Left renal pelvis (tissue), 4 donors: Measurements from ENCODE around the gene CRADD. TPM values are rescaled to one million over a fixed set of nuclear protein-coding genes. Genes with fewer than 3 reads are reported as not detected.
A peak's percentile ranks its signal among the peaks of the same experiment; 100 is the strongest.
"Not testable (repeated sequence)": the region's sequence is repeated elsewhere in the genome, so short reads cannot be mapped to it uniquely, and the experiment has no call there.

Source experiments
- DNase-seq, 4 donors: peaks; one replicate each; pipeline ENCODE4 v3.0.0-alpha.2; 2013; ENCODE audit warnings: low read depth in 4 of 4, low spot score in 3 of 4
- polyA plus RNA-seq, 4 donors: library from polyadenylated mRNA; unstranded; fragments of 120-200 nt; gene quantifications; one replicate each; pipeline ENCODE4 v1.2.1, GENCODE V29; 2013; ENCODE audit not compliant: insufficient read length in 4 of 4

CRADD gene
- 10 to 100 TPM in 3 of 4 donors, 1 to 10 TPM in 1; 5.4 to 14.9 (median 11.6) TPM for polyA plus RNA-seq

GRCh38 chr12:93677195-93678064 is at the start of gene CRADD:
CRADD (plus strand) TSS chr12:93677375.
- DNase-seq, result peak; percentile 97 to 98 (median 98)

- no peak for DNase-seq
Measured at GRCh38 chr12:93632383-93632782, 44.8 kb upstream of the CRADD start.

- DNase-seq, result no peak
Measured at GRCh38 chr12:93634416-93634815, 42.8 kb upstream of the CRADD start.

- no peak for DNase-seq
Measured at GRCh38 chr12:93636708-93637107, 40.5 kb upstream of the CRADD start.

- DNase-seq, result no peak
Measured at GRCh38 chr12:93638095-93638494, 39.1 kb upstream of the CRADD start.

GRCh38 chr12:93638954-93639353 is 38.2 kb upstream of the CRADD start:
- peak in 2 of 4 donors; percentile 8 to 15 for DNase-seq

- no peak for DNase-seq
Measured at GRCh38 chr12:93639406-93639805, 37.8 kb upstream of the CRADD start.

GRCh38 chr12:93641380-93641779 is 35.8 kb upstream of the CRADD start:
- DNase-seq, result not testable (repeated sequence)

- DNase-seq, result no peak
Measured at GRCh38 chr12:93642751-93643150, 34.4 kb upstream of the CRADD start.

- DNase-seq, result no peak
Measured at GRCh38 chr12:93645702-93646101, 31.5 kb upstream of the CRADD start.

- no peak for DNase-seq
Measured at GRCh38 chr12:93650626-93651025, 26.5 kb upstream of the CRADD start.

- no peak for DNase-seq
Measured at GRCh38 chr12:93653079-93653478, 24.1 kb upstream of the CRADD start.

GRCh38 chr12:93653712-93654111 is 23.5 kb upstream of the CRADD start:
- no peak for DNase-seq

GRCh38 chr12:93654421-93654820 is 22.8 kb upstream of the CRADD start:
- DNase-seq, result no peak

GRCh38 chr12:93657071-93657470 is 20.1 kb upstream of the CRADD start:
- DNase-seq, result no peak

GRCh38 chr12:93661021-93661420 is 16.2 kb upstream of the CRADD start:
- no peak for DNase-seq

- DNase-seq, result no peak
Measured at GRCh38 chr12:93663006-93663728, 14.0 kb upstream of the CRADD start.

- DNase-seq, result no peak
Measured at GRCh38 chr12:93663729-93664084, 13.5 kb upstream of the CRADD start.

GRCh38 chr12:93664573-93665138 is 12.5 kb upstream of the CRADD start:
- no peak for DNase-seq

GRCh38 chr12:93667672-93668071 is 9.5 kb upstream of the CRADD start:
- DNase-seq, result no peak

GRCh38 chr12:93668919-93669418 is 8.2 kb upstream of the CRADD start:
- DNase-seq, result no peak
